ENCODE results near the gene GADD45B. TPM values are rescaled to one million over a fixed set of nuclear protein-coding genes. Genes with fewer than 3 reads are reported as not detected.
A peak's percentile ranks its signal among the peaks of the same experiment; 100 is the strongest.

GADD45B gene
- total and polyA plus RNA-seq, 4 experiments from 2014 or later: 44.9 to 94.4 (median 88.3) TPM

DNA sequence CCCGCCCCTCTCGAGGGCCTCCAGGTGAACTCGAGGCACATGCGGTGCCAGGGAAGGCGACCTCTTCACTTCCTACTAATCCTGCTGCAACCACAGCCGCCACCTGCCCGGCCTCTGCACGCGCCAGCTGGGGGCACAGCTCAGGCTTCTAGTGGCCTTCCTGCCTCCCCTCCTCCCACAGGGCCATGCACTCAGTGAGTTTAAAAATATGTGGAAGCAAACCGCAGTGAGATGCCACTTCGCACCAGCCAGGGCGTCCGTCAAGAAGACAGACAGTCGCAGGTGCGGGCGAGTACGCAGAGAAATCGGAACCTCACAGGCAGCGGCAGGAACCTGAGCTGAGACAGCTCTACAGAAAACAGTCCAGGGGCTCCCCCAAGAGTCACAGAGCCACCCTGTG is 29.5 kb upstream of the GADD45B start:
- peaks cover 0 to 18% of the 10 kb centered on the region in 2 donors for H3K36me3 Mint-ChIP-seq
- no peak for DNase-seq
- no peaks in the 10 kb centered on the region for H3K27me3 Mint-ChIP-seq
- intact Hi-C loops (cut with micrococcal nuclease): no loop called here
- Histone ChIP-seq H3K27me3 (ENCODE audit: insufficient read depth, low read length) (no peaks in the 10 kb centered on the region), H3K4me3 (ENCODE audit: low read length in 2 of 2) (no peak overlapping the region), H3K9me3 (ENCODE audit: control insufficient read depth in 1 of 2, low read length in 2 of 2) (no peaks in the 10 kb centered on the region), H3K36me3 (ENCODE audit: insufficient read depth, low read length) (no peaks in the 10 kb centered on the region), H3K27ac (ENCODE audit: low read depth, low read length) (no peak overlapping the region), H3K4me1 (ENCODE audit: insufficient read depth, low read length) (peaks cover 5% of the 10 kb centered on the region)
- no peaks in the 10 kb centered on the region for H3K9me3 Mint-ChIP-seq
- ChIA-PET CTCF (ENCODE audit: partially characterized antibody) (no interaction called here), POLR2A (ENCODE audit: partially characterized antibody) (no interaction called here)
- H3K27ac Mint-ChIP-seq: peak overlapping the region in 3 of 7 donors; percentile 25 to 76 (median 66)
- H3K4me3 Mint-ChIP-seq: peak overlapping the region in 5 of 8 donors; percentile 28 to 62 (median 39)
- H3K4me1 Mint-ChIP-seq: peaks cover 6 to 16% (median 9%) of the 10 kb centered on the region in 4 donors

DNA sequence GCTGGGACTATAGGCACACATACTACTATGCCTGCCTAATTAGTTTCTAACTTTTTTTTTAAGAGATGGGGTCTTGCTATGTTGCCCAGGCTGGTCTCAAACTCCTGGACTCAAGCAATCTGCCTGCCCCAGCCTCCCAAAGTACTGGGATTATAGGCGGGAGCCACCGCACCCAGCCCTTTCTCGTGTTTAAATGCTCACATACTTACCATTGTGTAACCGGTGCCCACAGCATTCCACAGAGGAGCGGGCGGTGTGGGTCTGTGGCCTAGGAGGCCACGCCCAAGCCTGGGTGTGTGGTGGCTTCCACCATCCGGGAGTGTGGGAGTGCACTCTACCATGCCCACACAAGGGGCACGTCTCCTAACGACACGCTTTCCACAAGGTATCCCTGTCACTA is 26.9 kb upstream of the GADD45B start:
- peaks cover 5% of the 10 kb centered on the region for H3K4me1 ChIP-seq (ENCODE audit: insufficient read depth, low read length)
- no peak overlapping the region for H3K4me3 ChIP-seq (ENCODE audit: low read length in 2 of 2)
- POLR2A ChIA-PET (ENCODE audit: partially characterized antibody): no interaction called here
- Mint-ChIP-seq H3K27ac (no peak overlapping the region), H3K36me3 (peaks cover 0 to 8% of the 10 kb centered on the region in 2 donors), H3K4me3 (no peak overlapping the region), H3K9me3 (no peaks in the 10 kb centered on the region), H3K27me3 (no peaks in the 10 kb centered on the region), H3K4me1 (peaks cover 6 to 12% (median 8%) of the 10 kb centered on the region in 4 donors)
- H3K36me3 ChIP-seq (ENCODE audit: insufficient read depth, low read length): no peaks in the 10 kb centered on the region
- DNase-seq: no peak
- CTCF ChIA-PET (ENCODE audit: partially characterized antibody): no interaction called here
- no peak overlapping the region for H3K27ac ChIP-seq (ENCODE audit: low read depth, low read length)
- intact Hi-C loops (cut with micrococcal nuclease): no loop called here
- H3K27me3 ChIP-seq (ENCODE audit: insufficient read depth, low read length): no peaks in the 10 kb centered on the region
- H3K9me3 ChIP-seq (ENCODE audit: control insufficient read depth in 1 of 2, low read length in 2 of 2): no peaks in the 10 kb centered on the region

DNA sequence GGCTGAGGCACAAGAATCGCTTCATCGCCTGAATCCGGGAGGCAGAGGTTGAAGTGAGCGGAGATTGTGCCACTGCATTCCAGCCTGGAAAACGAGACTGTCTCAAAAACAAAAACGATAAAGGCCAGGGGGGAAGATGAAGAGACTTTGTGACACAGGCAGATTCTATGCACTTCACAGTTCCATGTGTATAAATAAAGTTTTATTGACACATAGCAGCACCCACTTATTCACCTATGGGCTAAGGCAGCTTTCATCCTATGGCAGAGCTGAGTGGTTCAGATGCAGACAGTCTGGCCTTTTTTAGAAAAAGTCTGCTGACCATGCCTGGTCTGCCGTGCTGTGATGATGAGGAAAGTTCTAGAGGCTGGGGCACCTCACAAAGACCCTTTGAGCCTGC is 24.8 kb upstream of the GADD45B start:
- Mint-ChIP-seq H3K9me3 (no peaks in the 10 kb centered on the region), H3K36me3 (peaks cover 0 to 5% of the 10 kb centered on the region in 2 donors), H3K27me3 (no peaks in the 10 kb centered on the region), H3K27ac (no peak overlapping the region), H3K4me1 (peaks cover 10 to 23% (median 14%) of the 10 kb centered on the region in 4 donors), H3K4me3 (no peak overlapping the region)
- peaks cover 22% of the 10 kb centered on the region for H3K4me1 ChIP-seq (ENCODE audit: insufficient read depth, low read length)
- H3K9me3 ChIP-seq (ENCODE audit: control insufficient read depth in 1 of 2, low read length in 2 of 2): no peaks in the 10 kb centered on the region
- intact Hi-C loops (cut with micrococcal nuclease): no loop called here
- no peaks in the 10 kb centered on the region for H3K27me3 ChIP-seq (ENCODE audit: insufficient read depth, low read length)
- POLR2A ChIA-PET (ENCODE audit: partially characterized antibody): no interaction called here
- no peaks in the 10 kb centered on the region for H3K36me3 ChIP-seq (ENCODE audit: insufficient read depth, low read length)
- H3K27ac ChIP-seq (ENCODE audit: low read depth, low read length): no peak overlapping the region
- H3K4me3 ChIP-seq (ENCODE audit: low read length in 2 of 2): no peak overlapping the region
- CTCF ChIA-PET (ENCODE audit: partially characterized antibody): no interaction called here
- no peak for DNase-seq

DNA sequence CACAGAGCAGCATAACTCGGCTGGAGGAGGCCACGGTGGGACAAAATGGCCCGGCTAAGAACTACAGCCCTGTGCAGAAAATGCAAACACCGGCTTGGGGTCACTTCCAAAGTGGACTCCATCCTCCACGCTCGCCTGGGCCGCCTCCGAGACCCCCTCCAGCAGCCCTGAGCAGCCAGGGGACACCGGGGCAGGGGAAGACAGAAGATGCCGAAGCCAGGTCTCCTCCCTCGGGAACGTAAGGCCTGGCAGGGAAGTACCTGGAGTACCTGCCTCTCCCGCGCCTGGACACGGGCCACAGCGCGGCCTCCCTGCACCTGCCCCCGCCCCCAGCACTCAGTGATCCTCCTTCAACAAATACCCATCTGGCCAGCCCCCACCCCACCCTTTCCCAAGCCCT is 24.2 kb upstream of the GADD45B start:
- Histone ChIP-seq H3K27me3 (ENCODE audit: insufficient read depth, low read length) (no peaks in the 10 kb centered on the region), H3K9me3 (ENCODE audit: control insufficient read depth in 1 of 2, low read length in 2 of 2) (no peaks in the 10 kb centered on the region), H3K4me3 (ENCODE audit: low read length in 2 of 2) (no peak overlapping the region), H3K36me3 (ENCODE audit: insufficient read depth, low read length) (no peaks in the 10 kb centered on the region), H3K4me1 (ENCODE audit: insufficient read depth, low read length) (peaks cover 17% of the 10 kb centered on the region), H3K27ac (ENCODE audit: low read depth, low read length) (no peak overlapping the region)
- H3K4me3 Mint-ChIP-seq: no peak overlapping the region
- intact Hi-C loops (cut with micrococcal nuclease): no loop called here
- no peaks in the 10 kb centered on the region for H3K9me3 Mint-ChIP-seq
- POLR2A ChIA-PET (ENCODE audit: partially characterized antibody): no interaction called here
- peak overlapping the region in 1 of 7 donors; percentile 27 for H3K27ac Mint-ChIP-seq
- no peak for DNase-seq
- H3K27me3 Mint-ChIP-seq: no peaks in the 10 kb centered on the region
- peaks cover 0 to 2% of the 10 kb centered on the region in 2 donors for H3K36me3 Mint-ChIP-seq
- peaks cover 7 to 18% (median 9%) of the 10 kb centered on the region in 4 donors for H3K4me1 Mint-ChIP-seq
- CTCF ChIA-PET (ENCODE audit: partially characterized antibody): no interaction called here

DNA sequence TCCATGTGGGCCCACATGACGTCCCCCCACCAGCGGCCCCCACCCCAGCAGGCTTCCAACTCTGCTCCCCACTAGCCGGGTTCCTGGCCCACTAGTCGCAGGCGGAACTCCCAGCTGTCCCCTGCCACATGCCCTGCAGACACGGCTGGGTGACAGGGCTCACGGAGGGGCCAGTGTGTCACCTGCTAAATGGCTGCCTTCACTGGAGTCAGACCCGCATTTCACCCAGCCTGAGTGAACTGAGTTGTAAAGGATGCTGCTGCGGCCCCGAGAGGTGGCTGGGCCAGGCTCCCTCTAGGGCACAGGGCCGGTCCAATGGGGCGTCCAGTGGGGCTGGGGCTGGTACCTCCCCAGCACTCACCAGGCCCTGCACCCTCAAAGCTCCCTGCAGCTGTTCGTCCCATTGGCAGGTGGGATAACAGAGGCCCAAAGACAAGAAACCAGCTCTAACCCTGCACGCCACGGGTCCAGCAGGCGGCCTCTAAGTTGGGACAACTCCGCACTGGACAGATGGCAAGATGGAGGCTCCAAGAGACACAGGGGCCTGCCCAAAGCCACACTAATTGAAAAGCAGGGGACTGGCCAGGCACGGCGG is 22.4 kb upstream of the GADD45B start:
- no peak overlapping the region for H3K4me3 ChIP-seq (ENCODE audit: low read length in 2 of 2)
- no peaks in the 10 kb centered on the region for H3K27me3 ChIP-seq (ENCODE audit: insufficient read depth, low read length)
- no peak overlapping the region for H3K27ac ChIP-seq (ENCODE audit: low read depth, low read length)
- no peak for DNase-seq
- H3K36me3 ChIP-seq (ENCODE audit: insufficient read depth, low read length): no peaks in the 10 kb centered on the region
- Mint-ChIP-seq H3K9me3 (no peaks in the 10 kb centered on the region), H3K27ac (peak overlapping the region in 2 of 7 donors; percentile 25 to 76), H3K4me3 (peak overlapping the region in 2 of 8 donors; percentile 13 to 55), H3K27me3 (no peaks in the 10 kb centered on the region), H3K36me3 (peaks cover 0 to 2% of the 10 kb centered on the region in 2 donors), H3K4me1 (peaks cover 10 to 20% (median 13%) of the 10 kb centered on the region in 4 donors)
- H3K4me1 ChIP-seq (ENCODE audit: insufficient read depth, low read length): peaks cover 24% of the 10 kb centered on the region
- POLR2A ChIA-PET (ENCODE audit: partially characterized antibody): interaction anchor here (0.5 to 5.1 kb wide), 3 partner anchors 23 to 681 kb away, joined by 3 to 45 read pairs (median 30); partner anchors contain the start of genes GADD45B and TIMM13
- intact Hi-C loops (cut with micrococcal nuclease): no loop called here
- CTCF ChIA-PET (ENCODE audit: partially characterized antibody): interaction anchor here (1.2 to 2.1 kb wide), 2 partner anchors 158 to 160 kb away, joined by 3 to 6 read pairs; no protein-coding TSS in a partner anchor
- H3K9me3 ChIP-seq (ENCODE audit: control insufficient read depth in 1 of 2, low read length in 2 of 2): no peaks in the 10 kb centered on the region

DNA sequence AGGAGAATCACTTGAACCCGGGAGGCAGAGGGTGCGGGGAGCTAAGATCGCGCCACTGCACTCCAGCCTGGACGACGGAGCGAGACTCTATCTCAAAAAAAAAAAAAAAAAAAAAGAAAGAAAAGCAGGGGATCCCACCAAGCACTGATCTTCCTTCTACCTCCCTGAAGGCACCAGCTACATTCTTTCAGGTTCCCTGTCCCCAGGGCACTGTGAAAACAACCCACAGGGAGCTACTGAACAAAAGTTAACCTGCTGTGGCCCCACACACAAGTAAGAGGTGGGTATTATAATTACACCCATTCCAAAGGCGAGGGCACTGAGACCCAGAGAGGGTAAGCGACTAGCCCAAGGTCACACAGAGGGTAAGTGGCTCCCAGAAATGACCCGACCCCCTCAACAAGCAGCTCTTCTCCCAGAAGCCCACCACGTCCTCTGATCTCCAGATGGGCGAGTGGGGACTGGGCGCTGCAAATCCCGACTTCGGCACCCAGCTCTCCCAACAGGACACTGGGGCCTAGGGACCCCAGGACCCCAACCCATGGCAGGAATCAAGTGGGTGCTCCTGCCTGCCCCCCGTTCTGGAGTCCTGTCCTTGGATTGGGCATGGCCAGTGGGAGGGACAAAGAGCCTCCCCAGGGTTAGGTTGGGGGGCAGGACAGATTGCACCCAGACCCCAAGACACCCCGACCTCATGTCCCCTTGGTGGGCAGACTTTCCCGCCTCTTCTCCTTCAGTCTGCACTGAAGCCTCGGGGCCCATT is 21.5 kb upstream of the GADD45B start:
- Histone ChIP-seq H3K4me3 (ENCODE audit: low read length in 2 of 2) (no peak overlapping the region), H3K27me3 (ENCODE audit: insufficient read depth, low read length) (no peaks in the 10 kb centered on the region), H3K27ac (ENCODE audit: low read depth, low read length) (no peak overlapping the region), H3K4me1 (ENCODE audit: insufficient read depth, low read length) (peaks cover 24% of the 10 kb centered on the region), H3K9me3 (ENCODE audit: control insufficient read depth in 1 of 2, low read length in 2 of 2) (no peaks in the 10 kb centered on the region), H3K36me3 (ENCODE audit: insufficient read depth, low read length) (no peaks in the 10 kb centered on the region)
- peaks cover 0 to 2% of the 10 kb centered on the region in 2 donors for H3K36me3 Mint-ChIP-seq
- H3K27me3 Mint-ChIP-seq: no peaks in the 10 kb centered on the region
- DNase-seq: no peak
- peak overlapping the region in 6 of 7 donors; percentile 53 to 89 (median 80) for H3K27ac Mint-ChIP-seq
- no peaks in the 10 kb centered on the region for H3K9me3 Mint-ChIP-seq
- intact Hi-C loops (cut with micrococcal nuclease): no loop called here
- peaks cover 9 to 20% (median 13%) of the 10 kb centered on the region in 4 donors for H3K4me1 Mint-ChIP-seq
- CTCF ChIA-PET (ENCODE audit: partially characterized antibody): interaction anchor here (0.7 to 2.1 kb wide), 3 partner anchors 157 to 326 kb away, joined by 3 to 6 read pairs (median 3); no protein-coding TSS in a partner anchor
- POLR2A ChIA-PET (ENCODE audit: partially characterized antibody): interaction anchor here (0.5 to 5.1 kb wide), 5 partner anchors 22 to 680 kb away, joined by 3 to 45 read pairs (median 4); partner anchors contain the start of genes GADD45B and TIMM13
- H3K4me3 Mint-ChIP-seq: peak overlapping the region; percentile 8 to 88 (median 79)

Measured in CD4-positive, alpha-beta memory T cell (primary cell).